ENCODE measurements around the gene IRF4.
"Not testable (repeated sequence)": the region's sequence is repeated elsewhere in the genome, so short reads cannot be mapped to it uniquely, and the experiment has no call there.

The IRF4 gene

GRCh38 chr6:366389-367297 is 24.9 kb upstream of the IRF4 start:
- no peak overlapping the region for H3K4me3 ChIP-seq (replicated peaks; ENCODE audit: low read depth, low read length)
- TF ChIP-seq CTCF (IDR thresholded peaks at IDR 0.05; ENCODE audit: low read depth, low read length, missing control alignments), result no peak
- DNase-seq (ENCODE audit: extremely low read depth, low read depth), result no peak

DNA sequence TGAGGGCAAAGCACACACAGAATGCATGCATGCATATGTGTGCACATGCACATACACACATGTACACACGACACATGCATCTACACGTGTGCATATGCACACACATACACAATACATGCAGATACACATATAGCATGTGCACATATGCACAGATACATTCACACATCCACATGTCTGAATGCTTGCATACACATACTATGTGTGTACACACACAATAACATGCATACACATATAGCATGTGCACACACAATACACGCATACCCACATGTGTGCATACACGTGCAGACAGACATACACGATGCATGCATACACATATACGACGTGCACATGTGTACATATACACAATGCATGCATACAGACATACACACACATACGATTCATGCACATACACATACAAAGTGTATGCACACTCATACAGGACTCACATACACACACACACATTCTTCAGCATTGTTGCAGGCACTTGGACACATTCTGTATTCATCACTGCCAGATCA is 24.2 kb upstream of the IRF4 start:
- TF ChIP-seq CTCF (IDR thresholded peaks at IDR 0.05; ENCODE audit: low read depth, low read length, missing control alignments), result no peak
- no peak overlapping the region for H3K4me3 ChIP-seq (replicated peaks; ENCODE audit: low read depth, low read length)
- DNase-seq (ENCODE audit: extremely low read depth, low read depth), result no peak

DNA sequence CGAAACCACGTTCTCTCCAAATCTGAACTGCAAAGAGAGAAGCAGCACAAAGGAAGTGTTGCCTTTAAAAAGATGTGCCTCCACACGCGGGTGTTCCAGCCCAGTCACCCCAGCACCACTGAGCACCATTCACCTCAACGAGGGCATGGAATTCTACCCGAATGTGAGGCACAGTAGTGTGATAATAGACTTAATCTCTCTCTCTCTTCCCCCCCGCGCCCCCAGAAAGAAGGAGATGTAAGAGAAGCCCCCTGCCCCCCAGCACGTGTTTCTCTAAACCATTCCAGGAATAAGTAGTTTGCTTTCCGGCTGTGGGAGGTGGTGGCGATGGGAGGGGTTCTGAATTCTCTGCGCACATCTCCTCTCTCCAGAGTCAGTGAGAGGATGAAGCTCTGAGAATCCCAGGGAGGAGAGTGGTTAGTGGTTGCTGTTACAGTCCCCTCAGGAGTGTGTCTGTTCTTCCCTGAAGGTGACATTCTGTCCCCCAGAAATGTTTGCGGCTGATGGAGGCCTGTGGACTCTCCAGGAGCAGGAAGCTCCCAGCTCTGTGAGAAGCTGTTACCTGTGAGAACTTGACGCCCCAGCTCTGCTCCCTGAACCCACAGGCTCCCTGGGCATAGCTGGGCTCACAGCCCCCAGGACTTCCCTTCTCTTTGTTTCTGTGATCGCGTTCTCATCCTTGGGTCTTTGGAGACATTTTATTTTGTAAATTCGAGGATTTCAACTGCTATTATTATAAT is 23.5 kb upstream of the IRF4 start:
- DNase-seq (ENCODE audit: extremely low read depth, low read depth), result no peak
- no peak for TF ChIP-seq CTCF (IDR thresholded peaks at IDR 0.05; ENCODE audit: low read depth, low read length, missing control alignments)
- no peak overlapping the region for H3K4me3 ChIP-seq (replicated peaks; ENCODE audit: low read depth, low read length)

GRCh38 chr6:369559-370431 is 21.8 kb upstream of the IRF4 start:
- no peak overlapping the region for H3K4me3 ChIP-seq (replicated peaks; ENCODE audit: low read depth, low read length)
- DNase-seq (ENCODE audit: extremely low read depth, low read depth), result no peak
- no peak for TF ChIP-seq CTCF (IDR thresholded peaks at IDR 0.05; ENCODE audit: low read depth, low read length, missing control alignments)

- TF ChIP-seq CTCF (IDR thresholded peaks at IDR 0.05; ENCODE audit: low read depth, low read length, missing control alignments), result no peak
- no peak overlapping the region for H3K4me3 ChIP-seq (replicated peaks; ENCODE audit: low read depth, low read length)
- DNase-seq (ENCODE audit: extremely low read depth, low read depth), result no peak
Measured at GRCh38 chr6:370555-370954, 21.0 kb upstream of the IRF4 start.

GRCh38 chr6:371851-372250 is 19.7 kb upstream of the IRF4 start:
- not testable (repeated sequence) for H3K4me3 ChIP-seq (replicated peaks; ENCODE audit: low read depth, low read length); DNase-seq (ENCODE audit: extremely low read depth, low read depth)

Measured in HFF-Myc (cell line).